Liver (tissue), 9 donors: ENCODE results near the gene CHRD. TPM values are rescaled to one million over a fixed set of nuclear protein-coding genes. Genes with fewer than 3 reads are reported as not detected.
"Not testable (repeated sequence)": the region's sequence is repeated elsewhere in the genome, so short reads cannot be mapped to it uniquely, and the experiment has no call there.

Source experiments
- DNase-seq: peaks from one replicate; pipeline ENCODE4 v3.0.0-alpha.2; 2017; ENCODE audit warnings: low spot score
- H3K27ac ChIP-seq, 2 donors: one replicate each; pipeline ENCODE4 v1.7.0; 2013; ENCODE audit warnings: inconsistent platforms in 2 of 2, low read length in 2 of 2, control low read depth in 1 of 2, low read depth in 1 of 2, mild to moderate bottlenecking in 1 of 2
- H3K27me3 ChIP-seq, 4 donors: one replicate each; pipeline versions ENCODE4 v1.6.1 to v1.7.0; 2013; ENCODE audit warnings: low read length in 3 of 4, inconsistent platforms in 1 of 4, mild to moderate bottlenecking in 1 of 4, moderate library complexity in 1 of 4; ENCODE audit not compliant: control insufficient read depth in 4 of 4, insufficient read depth in 4 of 4
- H3K36me3 ChIP-seq, 4 donors: one replicate each; pipeline versions ENCODE4 v1.6.1 to v1.7.0; 2013; ENCODE audit warnings: low read length in 3 of 4, mild to moderate bottlenecking in 3 of 4, low read depth in 1 of 4, moderate library complexity in 1 of 4; ENCODE audit not compliant: control insufficient read depth in 4 of 4, insufficient read depth in 3 of 4
- H3K4me1 ChIP-seq, 4 donors: one replicate each; pipeline versions ENCODE4 v1.6.1 to v1.7.0; 2013; ENCODE audit warnings: low read length in 3 of 4, mild to moderate bottlenecking in 3 of 4, moderate library complexity in 1 of 4; ENCODE audit not compliant: control insufficient read depth in 4 of 4, insufficient read depth in 4 of 4
- H3K4me3 ChIP-seq, 3 donors: one replicate each; pipeline versions ENCODE4 v1.6.1 to v1.7.0; 2013; ENCODE audit warnings: low read length in 3 of 3, control low read depth in 1 of 3, low read depth in 1 of 3, mild to moderate bottlenecking in 1 of 3
- H3K9ac ChIP-seq, 2 donors: one replicate each; pipeline ENCODE4 v1.7.0; 2013; ENCODE audit warnings: low read length in 2 of 2, mild to moderate bottlenecking in 2 of 2, moderate library complexity in 2 of 2, control low read depth in 1 of 2, low read depth in 1 of 2
- H3K9me3 ChIP-seq, 4 donors: one replicate each; pipeline versions ENCODE4 v1.6.1 to v1.7.0; 2013; ENCODE audit warnings: low read length in 3 of 4; ENCODE audit not compliant: control insufficient read depth in 4 of 4
- EGR1 ChIP-seq, 2 donors: IDR thresholded peaks; 2 replicates each; pipeline ENCODE4 v1.6.1; 2016 to 2018; ENCODE audit warnings: antibody characterized with exemption in 2 of 2, low read depth in 2 of 2
- FOXA1 ChIP-seq: IDR thresholded peaks from 2 replicates; pipeline ENCODE4 v1.6.1; 2016; ENCODE audit warnings: antibody characterized with exemption
- FOXA2 ChIP-seq: IDR thresholded peaks from 2 replicates; pipeline ENCODE4 v1.6.1; 2016; ENCODE audit warnings: antibody characterized with exemption
- GABPA ChIP-seq, 2 donors: IDR thresholded peaks in 1 of 2; conservative IDR thresholded peaks in 1 of 2; 2 replicates each; pipeline ENCODE4 v1.6.1; 2016; ENCODE audit warnings: antibody characterized with exemption in 2 of 2, mild to moderate bottlenecking in 1 of 2, moderate library complexity in 1 of 2
- HNF4A ChIP-seq, 2 donors: conservative IDR thresholded peaks; 2 replicates each; pipeline ENCODE4 v1.6.1; 2016; ENCODE audit warnings: antibody characterized with exemption in 2 of 2, mild to moderate bottlenecking in 2 of 2
- HNF4G ChIP-seq: IDR thresholded peaks from 2 replicates; pipeline ENCODE4 v1.6.1; 2016; ENCODE audit warnings: antibody characterized with exemption
- JUND ChIP-seq, 2 donors: IDR thresholded peaks; 2 replicates each; pipeline ENCODE4 v1.6.1; 2016; ENCODE audit warnings: antibody characterized with exemption in 2 of 2
- NR2F2 ChIP-seq: IDR thresholded peaks from 2 replicates; pipeline ENCODE4 v1.6.1; 2016; ENCODE audit warnings: antibody characterized with exemption
- RAD21 ChIP-seq, 2 donors: IDR thresholded peaks; 2 replicates each; pipeline ENCODE4 v1.6.1; 2016; ENCODE audit warnings: antibody characterized with exemption in 2 of 2, mild to moderate bottlenecking in 2 of 2
- SP1 ChIP-seq: IDR thresholded peaks from 2 replicates; pipeline ENCODE4 v1.6.1; 2018; ENCODE audit warnings: antibody characterized with exemption, mild to moderate bottlenecking
- TAF1 ChIP-seq: conservative IDR thresholded peaks from 2 replicates; pipeline ENCODE4 v1.6.1; 2016; ENCODE audit warnings: antibody characterized with exemption, mild to moderate bottlenecking
- YY1 ChIP-seq: IDR thresholded peaks from 2 replicates; pipeline ENCODE4 v1.6.1; 2016; ENCODE audit warnings: antibody characterized with exemption, mild to moderate bottlenecking
- ZBTB33 ChIP-seq: IDR thresholded peaks from 2 replicates; pipeline ENCODE4 v1.6.1; 2016; ENCODE audit warnings: antibody characterized with exemption
- WGBS: extraction: QIAGEN DNeasy Blood & Tissue Kit; methylation state at CpG from one replicate; pipeline ENCODE4 v1.1.7; 2013; 5-methylcytosine and 5-hydroxymethylcytosine counted together
- polyA plus RNA-seq, 2 donors: library from polyadenylated mRNA; stranded (reverse) in 1 of 2; unstranded in 1 of 2; fragments of 200-250 nt in 1 of 2; fragments of >200 nt in 1 of 2; fragmentation: Nextera tagmentation in 1 of 2; extraction: Ambion mirVana in 1 of 2; gene quantifications; one replicate each; pipeline versions ENCODE4 v1.2.1 to v1.2.3, GENCODE V29; 2013 to 2015
- total RNA-seq, 2 donors: library from RNA; depleted of rRNA; stranded (reverse); fragments of >200 nt; gene quantifications; one replicate each; pipeline ENCODE4 v1.2.3, GENCODE V29; 2014
- TF ChIP-seq, protein P1 (sequence below): fragments of 150-350 bp; IDR thresholded peaks from 2 replicates; pipeline ENCODE4 v1.5.1; 2017; ENCODE audit warnings: improper control_type of control experiment, low read depth, low read length; ENCODE audit not compliant: missing input control
- TF ChIP-seq, protein P2 (sequence below): IDR thresholded peaks from 2 replicates; pipeline ENCODE4 v1.6.1; 2016; ENCODE audit warnings: antibody characterized with exemption
- TF ChIP-seq, protein P3 (sequence below): IDR thresholded peaks from 2 replicates; pipeline ENCODE4 v1.6.1; 2016; ENCODE audit warnings: antibody characterized with exemption, mild to moderate bottlenecking
- donor health status: healthy.
- donor health status: healthy.
- donor health status: healthy.
- donor health status: healthy.
- donor health status: healthy.

The CHRD gene
- total and polyA plus RNA-seq, 4 donors: 9.2 to 66.4 (median 34.9) TPM

DNA sequence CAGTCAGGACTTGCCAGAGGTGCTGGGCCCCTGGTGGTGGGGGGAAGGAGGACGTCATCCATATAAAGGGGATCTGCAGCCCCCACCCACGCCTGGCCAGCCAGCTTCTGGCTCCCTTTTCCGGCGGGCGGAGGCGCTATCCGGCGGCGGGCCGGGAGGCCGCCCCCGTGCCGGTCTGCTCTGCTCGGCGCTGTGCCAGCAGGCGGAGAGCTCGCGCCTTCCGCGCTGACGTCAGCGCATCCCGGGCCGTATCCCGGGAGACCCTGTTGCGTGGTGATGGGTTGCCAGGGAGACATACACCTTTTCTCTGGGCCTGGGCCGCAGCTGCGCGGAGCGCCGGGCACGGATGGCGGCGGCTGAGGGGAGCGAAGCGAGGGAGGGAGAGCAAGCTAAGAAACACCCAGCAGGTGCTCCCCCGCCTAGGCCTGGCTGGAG is 41.3 kb upstream of the CHRD start:
- H3K9ac ChIP-seq: no peak overlapping the region
- H3K9me3 ChIP-seq: no peaks in the 10 kb centered on the region
- H3K4me3 ChIP-seq: no peak overlapping the region
- no peaks in the 10 kb centered on the region for H3K27me3 ChIP-seq
- WGBS: 61% methylated on average over 37 of the region's 37 CpGs
- H3K4me1 ChIP-seq: peaks cover 0 to 13% (median 6%) of the 10 kb centered on the region in 4 donors
- DNase-seq: no peak
- peaks cover 5 to 31% (median 17%) of the 10 kb centered on the region in 4 donors for H3K36me3 ChIP-seq
- peak overlapping the region in 1 of 2 donors; percentile 23 for H3K27ac ChIP-seq
- TF ChIP-seq FOXA1 (no peak), SP1 (no peak), HNF4G (no peak), EGR1 (IDR thresholded peaks at IDR 0.05; ENCODE audit: low read depth in 2 of 2) (no peak), RAD21 (IDR thresholded peaks at IDR 0.05) (no peak), FOXA2 (no peak), HNF4A (conservative IDR thresholded peaks at IDR 0.05) (no peak), TAF1 (no peak), JUND (IDR thresholded peaks at IDR 0.05) (no peak), YY1 (no peak), ZBTB33 (no peak), GABPA (IDR thresholded peaks at IDR 0.05 in 1 of 2, conservative IDR thresholded peaks at IDR 0.05 in 1 of 2) (no peak)
- TF ChIP-seq, protein P1, sequence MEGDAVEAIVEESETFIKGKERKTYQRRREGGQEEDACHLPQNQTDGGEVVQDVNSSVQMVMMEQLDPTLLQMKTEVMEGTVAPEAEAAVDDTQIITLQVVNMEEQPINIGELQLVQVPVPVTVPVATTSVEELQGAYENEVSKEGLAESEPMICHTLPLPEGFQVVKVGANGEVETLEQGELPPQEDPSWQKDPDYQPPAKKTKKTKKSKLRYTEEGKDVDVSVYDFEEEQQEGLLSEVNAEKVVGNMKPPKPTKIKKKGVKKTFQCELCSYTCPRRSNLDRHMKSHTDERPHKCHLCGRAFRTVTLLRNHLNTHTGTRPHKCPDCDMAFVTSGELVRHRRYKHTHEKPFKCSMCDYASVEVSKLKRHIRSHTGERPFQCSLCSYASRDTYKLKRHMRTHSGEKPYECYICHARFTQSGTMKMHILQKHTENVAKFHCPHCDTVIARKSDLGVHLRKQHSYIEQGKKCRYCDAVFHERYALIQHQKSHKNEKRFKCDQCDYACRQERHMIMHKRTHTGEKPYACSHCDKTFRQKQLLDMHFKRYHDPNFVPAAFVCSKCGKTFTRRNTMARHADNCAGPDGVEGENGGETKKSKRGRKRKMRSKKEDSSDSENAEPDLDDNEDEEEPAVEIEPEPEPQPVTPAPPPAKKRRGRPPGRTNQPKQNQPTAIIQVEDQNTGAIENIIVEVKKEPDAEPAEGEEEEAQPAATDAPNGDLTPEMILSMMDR: no peak
- TF ChIP-seq, protein P2, sequence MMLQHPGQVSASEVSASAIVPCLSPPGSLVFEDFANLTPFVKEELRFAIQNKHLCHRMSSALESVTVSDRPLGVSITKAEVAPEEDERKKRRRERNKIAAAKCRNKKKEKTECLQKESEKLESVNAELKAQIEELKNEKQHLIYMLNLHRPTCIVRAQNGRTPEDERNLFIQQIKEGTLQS: no peak
- TF ChIP-seq, protein P3, sequence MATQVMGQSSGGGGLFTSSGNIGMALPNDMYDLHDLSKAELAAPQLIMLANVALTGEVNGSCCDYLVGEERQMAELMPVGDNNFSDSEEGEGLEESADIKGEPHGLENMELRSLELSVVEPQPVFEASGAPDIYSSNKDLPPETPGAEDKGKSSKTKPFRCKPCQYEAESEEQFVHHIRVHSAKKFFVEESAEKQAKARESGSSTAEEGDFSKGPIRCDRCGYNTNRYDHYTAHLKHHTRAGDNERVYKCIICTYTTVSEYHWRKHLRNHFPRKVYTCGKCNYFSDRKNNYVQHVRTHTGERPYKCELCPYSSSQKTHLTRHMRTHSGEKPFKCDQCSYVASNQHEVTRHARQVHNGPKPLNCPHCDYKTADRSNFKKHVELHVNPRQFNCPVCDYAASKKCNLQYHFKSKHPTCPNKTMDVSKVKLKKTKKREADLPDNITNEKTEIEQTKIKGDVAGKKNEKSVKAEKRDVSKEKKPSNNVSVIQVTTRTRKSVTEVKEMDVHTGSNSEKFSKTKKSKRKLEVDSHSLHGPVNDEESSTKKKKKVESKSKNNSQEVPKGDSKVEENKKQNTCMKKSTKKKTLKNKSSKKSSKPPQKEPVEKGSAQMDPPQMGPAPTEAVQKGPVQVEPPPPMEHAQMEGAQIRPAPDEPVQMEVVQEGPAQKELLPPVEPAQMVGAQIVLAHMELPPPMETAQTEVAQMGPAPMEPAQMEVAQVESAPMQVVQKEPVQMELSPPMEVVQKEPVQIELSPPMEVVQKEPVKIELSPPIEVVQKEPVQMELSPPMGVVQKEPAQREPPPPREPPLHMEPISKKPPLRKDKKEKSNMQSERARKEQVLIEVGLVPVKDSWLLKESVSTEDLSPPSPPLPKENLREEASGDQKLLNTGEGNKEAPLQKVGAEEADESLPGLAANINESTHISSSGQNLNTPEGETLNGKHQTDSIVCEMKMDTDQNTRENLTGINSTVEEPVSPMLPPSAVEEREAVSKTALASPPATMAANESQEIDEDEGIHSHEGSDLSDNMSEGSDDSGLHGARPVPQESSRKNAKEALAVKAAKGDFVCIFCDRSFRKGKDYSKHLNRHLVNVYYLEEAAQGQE: no peak

GRCh38 chr3:184339001-184339400 is 40.9 kb upstream of the CHRD start:
- TF ChIP-seq, protein P1: no peak
- no peak for TF ChIP-seq SP1
- TF ChIP-seq HNF4G: no peak
- no peak for TF ChIP-seq NR2F2
- TF ChIP-seq TAF1: no peak
- TF ChIP-seq EGR1 (IDR thresholded peaks at IDR 0.05; ENCODE audit: low read depth in 2 of 2): no peak
- no peak for TF ChIP-seq FOXA1
- WGBS: 85% methylated on average over 8 of the region's 8 CpGs
- Histone ChIP-seq H3K27ac (no peak overlapping the region), H3K9me3 (no peaks in the 10 kb centered on the region), H3K27me3 (no peaks in the 10 kb centered on the region), H3K4me1 (peaks cover 0 to 13% (median 6%) of the 10 kb centered on the region in 4 donors), H3K9ac (no peak overlapping the region), H3K4me3 (no peak overlapping the region), H3K36me3 (peaks cover 1 to 27% (median 12%) of the 10 kb centered on the region in 4 donors)
- DNase-seq: no peak

- H3K27ac ChIP-seq, DNase-seq, H3K4me3 ChIP-seq, H3K9me3 ChIP-seq, H3K9ac ChIP-seq, H3K27me3 ChIP-seq: not testable (repeated sequence)
- 97% methylated on average over 19 of the region's 19 CpGs for WGBS
- peaks cover 0 to 13% (median 6%) of the 10 kb centered on the region in 4 donors for H3K4me1 ChIP-seq
- H3K36me3 ChIP-seq: peaks cover 0 to 21% (median 7%) of the 10 kb centered on the region in 4 donors
Observed at GRCh38 chr3:184339451-184340135, 40.3 kb upstream of the CHRD start.
